DND-41 (cell line): ENCODE results near the gene OSCP1.

Source experiments
- ATAC-seq: fragments of 200-7000 bp; cut with Tn5 transposase; 3 replicates; pipeline ENCODE4 v1.9.1; 2021; ENCODE audit warnings: low read depth; ENCODE audit not compliant: insufficient read depth
- DNase-seq: peaks from one replicate; pipeline ENCODE4 v3.0.0-alpha.2; 2020
- H2AFZ ChIP-seq: 2 replicates; pipeline ENCODE4 v1.6.0; 2012; ENCODE audit warnings: low read depth, low read length
- H3K27ac ChIP-seq: 2 replicates; pipeline ENCODE4 v1.5.1; 2012; ENCODE audit warnings: low read length, inconsistent platforms
- H3K27me3 ChIP-seq: fragments of 200-600 bp; sonication (generic); 2 replicates; pipeline ENCODE4 v1.6.0; 2012; ENCODE audit warnings: low read length, mild to moderate bottlenecking, inconsistent platforms; ENCODE audit not compliant: insufficient read depth, poor library complexity
- H3K36me3 ChIP-seq: 2 replicates; pipeline ENCODE4 v1.5.1; 2012; ENCODE audit warnings: low read length, inconsistent platforms; ENCODE audit not compliant: insufficient read depth
- H3K4me1 ChIP-seq: 2 replicates; pipeline ENCODE4 v1.5.1; 2012; ENCODE audit warnings: mild to moderate bottlenecking, low read length; ENCODE audit not compliant: insufficient read depth
- H3K4me2 ChIP-seq: 2 replicates; pipeline ENCODE4 v1.6.0; 2012; ENCODE audit warnings: mild to moderate bottlenecking, moderate library complexity, low read length, inconsistent platforms; ENCODE audit not compliant: insufficient read depth
- H3K4me3 ChIP-seq, 2 experiments: fragments of 200-600 bp in 1 of 2; shearing (Covaris generic) in 1 of 2; 2 replicates each; pipeline ENCODE4 v1.5.1; 2012 to 2016; ENCODE audit warnings: inconsistent platforms in 2 of 2, low read length in 2 of 2, mild to moderate bottlenecking in 2 of 2, low read depth in 1 of 2, moderate library complexity in 1 of 2
- H3K79me2 ChIP-seq: 2 replicates; pipeline ENCODE4 v1.6.0; 2012; ENCODE audit warnings: low read length, inconsistent platforms; ENCODE audit not compliant: insufficient read depth
- H3K9ac ChIP-seq: 2 replicates; pipeline ENCODE4 v1.6.0; 2012; ENCODE audit warnings: low read depth, mild to moderate bottlenecking, inconsistent platforms, low read length, moderate library complexity
- H3K9me3 ChIP-seq: 2 replicates; pipeline ENCODE4 v1.5.1; 2012; ENCODE audit warnings: low read length, moderate library complexity, mild to moderate bottlenecking, inconsistent platforms; ENCODE audit not compliant: insufficient read depth, severe bottlenecking
- H4K20me1 ChIP-seq: 2 replicates; pipeline ENCODE4 v1.6.0; 2012; ENCODE audit warnings: low read length; ENCODE audit not compliant: insufficient read depth
- EZH2 ChIP-seq: IDR thresholded peaks from 3 replicates; pipeline ENCODE4 v1.6.1; 2012; ENCODE audit warnings: borderline replicate concordance, low read depth, mild to moderate bottlenecking, moderate library complexity, low read length, inconsistent platforms; ENCODE audit not compliant: severe bottlenecking
- TF ChIP-seq, protein P1 (sequence below): IDR thresholded peaks from 2 replicates; pipeline ENCODE4 v1.5.1; 2012; ENCODE audit warnings: borderline replicate concordance, low read length, moderate library complexity, mild to moderate bottlenecking; ENCODE audit not compliant: poor library complexity, severe bottlenecking; ENCODE audit errors: extremely low read depth

OSCP1 gene

DNA sequence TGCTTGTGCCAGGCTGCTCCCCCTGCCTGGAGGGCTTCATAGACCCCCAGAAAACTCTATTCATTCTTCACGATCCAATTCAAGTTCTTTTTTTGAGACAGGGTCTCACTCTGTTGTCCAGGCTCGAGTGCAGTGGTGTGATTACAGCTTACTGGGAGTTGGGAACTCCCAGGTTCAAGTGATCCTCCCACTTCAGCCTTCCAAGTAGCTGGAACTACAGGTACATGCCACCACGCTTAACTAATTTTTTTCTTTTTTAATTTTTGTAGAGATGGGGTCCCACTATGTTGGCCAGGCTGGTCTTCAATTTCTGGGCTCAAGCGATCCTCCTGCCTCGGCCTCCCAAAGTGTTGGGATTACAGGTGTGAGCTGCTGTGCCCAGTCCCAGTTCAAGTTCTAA lies 68.8 kb downstream of the OSCP1 start:
- Histone ChIP-seq H3K36me3 (peaks cover 9% of the 10 kb centered on the region), H4K20me1 (peaks cover 26% of the 10 kb centered on the region; the same call in 1 of the 2 replicates), H3K4me3 (no peak overlapping the region), H3K4me2 (no peak overlapping the region), H3K4me1 (peaks cover 20% of the 10 kb centered on the region), H2AFZ (no peak overlapping the region), H3K27me3 (no peaks in the 10 kb centered on the region), H3K9ac (no peak overlapping the region), H3K27ac (no peak overlapping the region), H3K79me2 (peaks cover 75% of the 10 kb centered on the region), H3K9me3 (no peaks in the 10 kb centered on the region)
- ATAC-seq (no peak), DNase-seq (no peak)
- no peak for TF ChIP-seq EZH2
- TF ChIP-seq, protein P1, sequence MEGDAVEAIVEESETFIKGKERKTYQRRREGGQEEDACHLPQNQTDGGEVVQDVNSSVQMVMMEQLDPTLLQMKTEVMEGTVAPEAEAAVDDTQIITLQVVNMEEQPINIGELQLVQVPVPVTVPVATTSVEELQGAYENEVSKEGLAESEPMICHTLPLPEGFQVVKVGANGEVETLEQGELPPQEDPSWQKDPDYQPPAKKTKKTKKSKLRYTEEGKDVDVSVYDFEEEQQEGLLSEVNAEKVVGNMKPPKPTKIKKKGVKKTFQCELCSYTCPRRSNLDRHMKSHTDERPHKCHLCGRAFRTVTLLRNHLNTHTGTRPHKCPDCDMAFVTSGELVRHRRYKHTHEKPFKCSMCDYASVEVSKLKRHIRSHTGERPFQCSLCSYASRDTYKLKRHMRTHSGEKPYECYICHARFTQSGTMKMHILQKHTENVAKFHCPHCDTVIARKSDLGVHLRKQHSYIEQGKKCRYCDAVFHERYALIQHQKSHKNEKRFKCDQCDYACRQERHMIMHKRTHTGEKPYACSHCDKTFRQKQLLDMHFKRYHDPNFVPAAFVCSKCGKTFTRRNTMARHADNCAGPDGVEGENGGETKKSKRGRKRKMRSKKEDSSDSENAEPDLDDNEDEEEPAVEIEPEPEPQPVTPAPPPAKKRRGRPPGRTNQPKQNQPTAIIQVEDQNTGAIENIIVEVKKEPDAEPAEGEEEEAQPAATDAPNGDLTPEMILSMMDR = no peak

DNA sequence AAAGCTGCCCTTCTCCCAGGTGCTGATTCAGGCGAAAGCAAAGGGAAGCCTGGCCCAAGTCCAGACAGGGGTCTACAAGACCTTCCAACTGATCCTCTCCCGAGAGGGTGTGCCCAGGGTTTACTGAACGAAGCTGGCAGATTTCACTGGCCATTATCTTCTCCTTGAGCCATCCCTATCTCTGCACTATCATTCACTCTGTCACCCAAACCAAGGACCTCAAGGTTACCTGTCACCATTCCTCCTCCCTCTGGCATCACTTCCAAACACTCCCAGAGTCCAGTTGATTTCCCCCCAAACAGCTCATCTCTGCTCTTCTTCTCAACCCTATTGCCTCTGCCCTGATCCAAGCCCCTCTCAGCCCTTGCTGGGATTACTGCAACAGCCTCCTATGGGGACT lies 69.5 kb downstream of the OSCP1 start:
- no peak for TF ChIP-seq EZH2
- TF ChIP-seq, protein P1 = no peak
- ATAC-seq = no peak
- H3K4me3 ChIP-seq = no peak overlapping the region
- H4K20me1 ChIP-seq = peaks cover 26% of the 10 kb centered on the region; the same call in 1 of the 2 replicates
- no peaks in the 10 kb centered on the region for H3K27me3 ChIP-seq
- H3K36me3 ChIP-seq = peaks cover 9% of the 10 kb centered on the region
- peaks cover 16% of the 10 kb centered on the region for H3K4me1 ChIP-seq
- H2AFZ ChIP-seq = no peak overlapping the region
- H3K9ac ChIP-seq = no peak overlapping the region
- no peak overlapping the region for H3K27ac ChIP-seq
- no peak overlapping the region for H3K4me2 ChIP-seq
- H3K79me2 ChIP-seq = peaks cover 80% of the 10 kb centered on the region
- H3K9me3 ChIP-seq = no peaks in the 10 kb centered on the region
- no peak for DNase-seq

DNA sequence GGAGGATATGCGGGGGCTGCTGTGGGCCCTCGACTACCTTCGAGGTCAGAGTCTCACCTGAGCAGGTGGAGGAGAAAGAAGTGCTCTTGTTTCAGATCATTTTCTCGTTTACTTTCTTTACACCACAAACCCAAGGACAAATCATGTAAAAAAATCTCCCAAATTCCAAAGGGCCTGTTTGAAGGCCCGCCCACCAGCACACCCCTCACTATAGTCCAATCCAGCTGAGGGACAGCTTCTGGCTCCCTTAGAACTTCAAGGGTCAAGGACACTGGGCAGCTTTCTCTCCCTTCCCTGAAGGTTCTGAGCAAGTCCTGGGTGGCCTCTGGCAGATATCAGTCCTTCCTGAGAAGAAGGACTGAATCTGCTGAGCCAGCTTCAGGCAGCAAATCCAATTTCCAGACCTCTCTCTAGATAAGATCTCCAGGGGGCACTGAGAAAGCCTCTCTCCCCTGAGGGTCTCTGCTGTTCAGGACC lies 70.1 kb downstream of the OSCP1 start:
- peaks cover 16% of the 10 kb centered on the region for H3K4me1 ChIP-seq
- no peak overlapping the region for H3K4me3 ChIP-seq
- peaks cover 78% of the 10 kb centered on the region for H3K79me2 ChIP-seq
- TF ChIP-seq EZH2 = no peak
- TF ChIP-seq, protein P1 = no peak
- no peak overlapping the region for H3K4me2 ChIP-seq
- H4K20me1 ChIP-seq = peaks cover 26% of the 10 kb centered on the region; the same call in 1 of the 2 replicates
- H3K9ac ChIP-seq = no peak overlapping the region
- H3K36me3 ChIP-seq = peaks cover 9% of the 10 kb centered on the region
- ATAC-seq (no peak), DNase-seq (no peak)
- H3K27me3 ChIP-seq = no peaks in the 10 kb centered on the region
- no peaks in the 10 kb centered on the region for H3K9me3 ChIP-seq
- H2AFZ ChIP-seq = no peak overlapping the region
- no peak overlapping the region for H3K27ac ChIP-seq
